Mucosa of stomach (tissue), 1 donor: ENCODE measurements around the gene TBX4.

ENCODE experiments used
- H3K27me3 ChIP-seq: one replicate; pipeline ENCODE4 v1.7.0; 2013; ENCODE audit warnings: mild to moderate bottlenecking, low read length; ENCODE audit not compliant: control insufficient read depth, insufficient read depth
- H3K36me3 ChIP-seq: one replicate; pipeline ENCODE4 v1.7.0; 2013; ENCODE audit warnings: low read length; ENCODE audit not compliant: control insufficient read depth, insufficient read depth
- H3K4me1 ChIP-seq: one replicate; pipeline ENCODE4 v1.7.0; 2013; ENCODE audit warnings: mild to moderate bottlenecking, low read length; ENCODE audit not compliant: control insufficient read depth, insufficient read depth
- H3K4me3 ChIP-seq: one replicate; pipeline ENCODE4 v1.7.0; 2013; ENCODE audit warnings: low read length
- H3K9ac ChIP-seq: one replicate; pipeline ENCODE4 v1.7.0; 2013; ENCODE audit warnings: mild to moderate bottlenecking, low read length, moderate library complexity
- H3K9me3 ChIP-seq: one replicate; pipeline ENCODE4 v1.7.0; 2013; ENCODE audit warnings: mild to moderate bottlenecking, low read length, moderate library complexity; ENCODE audit not compliant: control insufficient read depth
- donor health status: Pancreatic carcinoma.

Gene TBX4

GRCh38 chr17:61532826-61533225, 80.6 kb downstream of the TBX4 start:
- H3K9me3 ChIP-seq: no peaks in the 10 kb centered on the region
- no peaks in the 10 kb centered on the region for H3K27me3 ChIP-seq
- H3K36me3 ChIP-seq: no peaks in the 10 kb centered on the region
- peaks cover 5% of the 10 kb centered on the region for H3K4me1 ChIP-seq
- H3K9ac ChIP-seq: no peak overlapping the region
- H3K4me3 ChIP-seq: no peak overlapping the region

GRCh38 chr17:61533797-61534196, 81.6 kb downstream of the TBX4 start:
- no peaks in the 10 kb centered on the region for H3K36me3 ChIP-seq
- H3K27me3 ChIP-seq: no peaks in the 10 kb centered on the region
- peaks cover 5% of the 10 kb centered on the region for H3K4me1 ChIP-seq
- no peak overlapping the region for H3K4me3 ChIP-seq
- no peak overlapping the region for H3K9ac ChIP-seq
- no peaks in the 10 kb centered on the region for H3K9me3 ChIP-seq

- H3K4me3 ChIP-seq: no peak overlapping the region
- H3K36me3 ChIP-seq: no peaks in the 10 kb centered on the region
- H3K9ac ChIP-seq: no peak overlapping the region
- peaks cover 5% of the 10 kb centered on the region for H3K4me1 ChIP-seq
- H3K9me3 ChIP-seq: no peaks in the 10 kb centered on the region
- no peaks in the 10 kb centered on the region for H3K27me3 ChIP-seq
Measured at GRCh38 chr17:61534414-61534813, 82.2 kb downstream of the TBX4 start.
